Nephron (organoid): ENCODE data around the gene DSCAM.
A peak's percentile ranks its signal among the peaks of the same experiment; 100 is the strongest.

Source experiments
- H3K27ac Mint-ChIP-seq, 3 experiments: 2 replicates each; pipeline ENCODE4 v1.8.0; 2020; ENCODE audit warnings: mixed read lengths in 3 of 3, mild to moderate bottlenecking in 2 of 3, moderate library complexity in 1 of 3
- H3K27me3 Mint-ChIP-seq: 2 replicates; pipeline ENCODE4 v1.8.0; 2021; ENCODE audit warnings: low read depth, mild to moderate bottlenecking, moderate library complexity, mixed read lengths
- H3K36me3 Mint-ChIP-seq: 2 replicates; pipeline ENCODE4 v1.8.0; 2020; ENCODE audit warnings: low read depth, mixed read lengths
- H3K4me1 Mint-ChIP-seq: 2 replicates; pipeline ENCODE4 v1.8.0; 2020; ENCODE audit warnings: mixed read lengths
- H3K4me3 Mint-ChIP-seq, 3 experiments: 2 replicates each; pipeline ENCODE4 v1.8.0; 2020; ENCODE audit warnings: mild to moderate bottlenecking in 3 of 3, mixed read lengths in 3 of 3, moderate library complexity in 2 of 3
- H3K9me3 Mint-ChIP-seq: 2 replicates; pipeline ENCODE4 v1.8.0; 2020; ENCODE audit warnings: mixed read lengths
- TF ChIP-seq, protein P1 (sequence below), 3 experiments: fragments of 200-600 bp; sonication (generic); IDR thresholded peaks; one replicate each; pipeline ENCODE4 v1.5.0; 2021; ENCODE audit warnings: antibody characterized with exemption in 3 of 3; ENCODE audit not compliant: unreplicated experiment in 3 of 3

Gene DSCAM

DNA sequence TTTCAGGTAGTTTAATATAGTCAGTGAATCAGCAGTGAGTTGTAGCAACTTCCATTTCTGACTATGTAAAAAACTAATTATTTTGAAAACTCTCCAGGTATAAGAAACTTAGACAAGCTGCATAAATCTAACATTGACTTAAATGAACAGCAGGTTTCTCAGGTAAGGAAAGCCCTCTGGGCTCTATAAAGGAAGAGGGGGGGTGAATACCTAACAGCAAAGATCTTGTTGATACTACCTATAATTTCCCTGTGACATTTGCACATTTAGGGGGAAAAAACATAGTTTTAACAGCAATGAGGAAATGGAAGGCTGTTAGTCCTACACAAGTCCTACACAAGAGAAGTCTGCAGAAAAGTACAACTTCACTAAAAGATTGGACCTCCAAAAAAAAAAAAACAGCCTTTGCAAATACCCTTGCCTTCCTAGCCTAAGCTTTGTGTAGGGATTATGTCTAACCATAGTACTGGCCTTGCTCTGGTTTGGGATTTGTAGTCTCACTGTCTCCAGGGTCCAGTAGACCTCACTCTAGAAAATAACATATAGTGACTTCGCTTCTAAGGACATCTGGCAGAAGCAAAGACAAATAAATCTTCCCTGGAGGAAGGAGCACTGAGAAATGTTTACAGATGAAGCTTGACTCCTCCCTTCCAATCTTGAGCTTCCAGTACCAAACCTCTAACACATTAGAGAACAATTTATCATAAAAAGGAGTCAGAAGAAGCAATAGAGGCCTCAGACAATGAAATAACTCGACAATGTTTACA, 459.8 kb downstream of the DSCAM start:
- no peak overlapping the region for H3K4me3 Mint-ChIP-seq
- H3K36me3 Mint-ChIP-seq, result no peaks in the 10 kb centered on the region
- H3K4me1 Mint-ChIP-seq, result peaks cover 4% of the 10 kb centered on the region
- peaks cover 14% of the 10 kb centered on the region for H3K27me3 Mint-ChIP-seq
- no peak overlapping the region for H3K27ac Mint-ChIP-seq
- no peaks in the 10 kb centered on the region for H3K9me3 Mint-ChIP-seq
- TF ChIP-seq, protein P1, sequence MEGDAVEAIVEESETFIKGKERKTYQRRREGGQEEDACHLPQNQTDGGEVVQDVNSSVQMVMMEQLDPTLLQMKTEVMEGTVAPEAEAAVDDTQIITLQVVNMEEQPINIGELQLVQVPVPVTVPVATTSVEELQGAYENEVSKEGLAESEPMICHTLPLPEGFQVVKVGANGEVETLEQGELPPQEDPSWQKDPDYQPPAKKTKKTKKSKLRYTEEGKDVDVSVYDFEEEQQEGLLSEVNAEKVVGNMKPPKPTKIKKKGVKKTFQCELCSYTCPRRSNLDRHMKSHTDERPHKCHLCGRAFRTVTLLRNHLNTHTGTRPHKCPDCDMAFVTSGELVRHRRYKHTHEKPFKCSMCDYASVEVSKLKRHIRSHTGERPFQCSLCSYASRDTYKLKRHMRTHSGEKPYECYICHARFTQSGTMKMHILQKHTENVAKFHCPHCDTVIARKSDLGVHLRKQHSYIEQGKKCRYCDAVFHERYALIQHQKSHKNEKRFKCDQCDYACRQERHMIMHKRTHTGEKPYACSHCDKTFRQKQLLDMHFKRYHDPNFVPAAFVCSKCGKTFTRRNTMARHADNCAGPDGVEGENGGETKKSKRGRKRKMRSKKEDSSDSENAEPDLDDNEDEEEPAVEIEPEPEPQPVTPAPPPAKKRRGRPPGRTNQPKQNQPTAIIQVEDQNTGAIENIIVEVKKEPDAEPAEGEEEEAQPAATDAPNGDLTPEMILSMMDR (IDR thresholded peaks at IDR 0.05; ENCODE audit: unreplicated experiment in 3 of 3), result no peak

DNA sequence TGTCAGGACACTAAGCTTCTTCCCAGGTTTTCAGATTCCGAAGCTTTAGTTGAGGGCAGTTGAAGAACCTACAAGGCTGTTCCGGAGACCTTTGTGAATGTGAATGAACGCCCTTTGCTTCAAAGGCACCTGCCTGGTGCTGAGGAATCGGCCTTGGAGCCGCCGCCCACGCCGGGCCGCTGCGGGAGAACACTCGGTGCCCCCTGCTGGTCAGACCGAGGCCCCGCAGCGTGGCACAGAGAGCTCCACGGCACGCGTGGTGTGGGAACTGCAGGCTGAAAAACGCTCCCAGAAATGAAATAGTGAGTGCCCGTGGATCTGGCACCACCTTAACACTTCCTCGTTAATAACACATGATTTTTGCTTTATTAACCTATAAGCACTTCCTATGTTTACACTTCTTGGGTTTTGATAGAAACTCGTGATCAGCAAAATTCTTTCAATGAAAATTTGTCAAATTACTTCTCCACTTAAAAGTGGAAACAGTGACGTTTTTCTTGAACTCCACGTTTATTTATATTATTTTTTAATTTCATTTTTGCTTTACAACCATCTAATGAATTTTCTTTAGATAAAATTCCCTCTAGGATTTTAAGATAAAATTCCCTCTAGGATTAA, 460.6 kb downstream of the DSCAM start:
- TF ChIP-seq, protein P1 (IDR thresholded peaks at IDR 0.05; ENCODE audit: unreplicated experiment in 3 of 3), result peak; percentile 89 to 93 (median 90)
- peaks cover 4% of the 10 kb centered on the region for H3K4me1 Mint-ChIP-seq
- peaks cover 14% of the 10 kb centered on the region for H3K27me3 Mint-ChIP-seq

DNA sequence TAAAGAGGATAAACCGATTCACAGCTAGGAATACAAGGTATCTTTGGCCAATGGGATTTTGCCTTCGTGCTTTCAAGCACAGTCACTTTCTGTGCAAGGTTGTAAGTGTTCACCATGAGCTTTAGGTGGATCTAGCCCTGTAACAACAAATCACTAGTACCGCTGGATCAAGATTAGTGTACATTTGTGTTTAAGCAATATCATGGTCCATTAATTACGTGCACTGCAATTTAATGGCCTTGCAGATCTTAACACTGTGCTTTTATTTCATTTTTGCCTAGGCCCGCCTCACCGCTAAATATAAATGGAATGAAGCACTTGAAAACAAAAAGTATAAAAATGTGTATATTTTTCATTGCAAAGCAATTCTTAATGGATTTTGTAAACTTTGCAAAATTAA, 461.1 kb downstream of the DSCAM start:
- Mint-ChIP-seq H3K36me3 (no peaks in the 10 kb centered on the region), H3K4me1 (peaks cover 4% of the 10 kb centered on the region), H3K9me3 (no peaks in the 10 kb centered on the region), H3K27me3 (peaks cover 14% of the 10 kb centered on the region), H3K27ac (no peak overlapping the region), H3K4me3 (no peak overlapping the region)
- TF ChIP-seq, protein P1 (IDR thresholded peaks at IDR 0.05; ENCODE audit: unreplicated experiment in 3 of 3), result no peak

More for the DNA sequence above, 460.6 kb downstream of the DSCAM start:
- no peak overlapping the region for H3K27ac Mint-ChIP-seq
- no peaks in the 10 kb centered on the region for H3K36me3 Mint-ChIP-seq
- H3K9me3 Mint-ChIP-seq, result no peaks in the 10 kb centered on the region
- H3K4me3 Mint-ChIP-seq, result no peak overlapping the region

DNA sequence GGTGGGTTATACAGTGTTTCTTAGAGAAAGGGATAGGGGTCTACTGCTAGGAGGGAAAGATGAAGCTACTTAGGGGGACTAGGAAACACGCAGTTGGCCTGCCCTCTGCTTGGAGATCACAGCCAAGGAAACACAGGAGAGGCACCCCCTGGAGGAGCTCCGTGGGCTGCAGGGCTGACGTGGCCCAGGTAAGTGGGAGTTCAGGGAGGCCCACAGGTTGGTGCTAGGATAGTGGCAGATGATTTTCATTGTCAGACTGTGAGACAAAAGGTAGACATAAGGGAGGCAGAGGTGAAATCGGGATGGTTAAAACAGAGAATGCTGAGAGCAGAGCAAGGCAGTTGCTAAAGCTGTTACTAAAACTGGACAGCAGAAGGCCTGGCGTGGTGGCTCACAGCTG, 463.0 kb downstream of the DSCAM start:
- TF ChIP-seq, protein P1 (IDR thresholded peaks at IDR 0.05; ENCODE audit: unreplicated experiment in 3 of 3), result no peak
- Mint-ChIP-seq H3K27me3 (peaks cover 14% of the 10 kb centered on the region), H3K36me3 (no peaks in the 10 kb centered on the region), H3K27ac (no peak overlapping the region), H3K4me3 (no peak overlapping the region), H3K4me1 (peaks cover 4% of the 10 kb centered on the region), H3K9me3 (no peaks in the 10 kb centered on the region)

DNA sequence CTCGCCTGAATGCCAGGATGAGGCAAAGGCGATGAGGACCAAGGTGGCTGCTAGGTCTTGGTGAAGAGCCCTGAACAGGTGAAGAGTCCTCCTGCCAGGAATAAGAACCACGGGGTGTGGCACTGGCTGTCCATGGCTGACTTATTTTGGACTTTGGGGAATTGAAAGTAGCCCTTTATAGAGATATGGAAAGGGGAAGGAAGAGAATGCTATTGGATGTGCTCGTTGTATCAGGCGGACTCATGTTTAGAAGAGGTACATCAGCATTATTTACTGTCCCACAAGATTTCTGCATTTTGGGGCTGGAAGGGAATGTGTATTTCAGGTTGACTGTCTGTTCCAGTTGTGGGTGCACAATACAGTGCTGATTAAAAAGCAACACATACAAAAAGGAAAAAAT, 465.8 kb downstream of the DSCAM start:
- no peak overlapping the region for H3K27ac Mint-ChIP-seq
- H3K4me1 Mint-ChIP-seq, result peaks cover 4% of the 10 kb centered on the region
- H3K27me3 Mint-ChIP-seq, result peaks cover 7% of the 10 kb centered on the region
- no peaks in the 10 kb centered on the region for H3K9me3 Mint-ChIP-seq
- H3K4me3 Mint-ChIP-seq, result no peak overlapping the region
- no peaks in the 10 kb centered on the region for H3K36me3 Mint-ChIP-seq
- TF ChIP-seq, protein P1 (IDR thresholded peaks at IDR 0.05; ENCODE audit: unreplicated experiment in 3 of 3), result no peak
